ENCODE results near the gene LAMTOR2.

LAMTOR2 gene

DNA sequence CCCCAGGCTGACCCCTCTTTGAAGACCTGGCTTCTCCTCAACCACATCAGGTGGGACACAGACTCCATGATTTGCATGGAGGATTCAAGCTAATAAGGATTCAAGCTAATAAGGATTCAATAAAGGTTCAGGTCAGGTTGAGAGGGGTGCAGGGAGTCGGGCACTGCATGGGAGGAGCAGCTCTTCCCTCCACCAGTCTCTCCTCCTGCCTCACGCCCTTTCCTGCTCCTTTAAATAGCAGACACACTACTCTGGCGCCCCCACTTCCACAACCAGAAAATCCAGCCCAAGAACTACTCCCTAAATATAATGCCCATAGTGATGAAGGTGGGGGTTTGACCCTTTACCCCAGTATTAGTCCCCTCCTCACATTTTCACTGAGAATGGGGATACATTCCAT lies 20.6 kb downstream of the LAMTOR2 start:
- Histone ChIP-seq H2BK120ac (ENCODE audit: low read depth, low read length) (no peak overlapping the region), H2AFZ (ENCODE audit: low read depth, low read length) (no peak overlapping the region), H3K79me1 (replicated peaks; ENCODE audit: low read length, poor library complexity, severe bottlenecking) (peaks cover 36% of the 10 kb centered on the region), H3K18ac (ENCODE audit: low read depth in 1 of 2, low read length in 2 of 2) (no peak overlapping the region), H3K9me3 (ENCODE audit: control insufficient read depth, low read length) (no peaks in the 10 kb centered on the region), H3K36me3 (ENCODE audit: control insufficient read depth in 1 of 2, insufficient read depth in 2 of 2, low read depth in 1 of 2, low read length in 2 of 2) (peaks cover 0 to 50% of the 10 kb centered on the region in 2 experiments), H3K23ac (ENCODE audit: low read length in 2 of 2) (no peak overlapping the region), H2BK15ac (ENCODE audit: low read depth, poor library complexity, severe bottlenecking) (peak overlapping the region; percentile 13), H3K27ac (ENCODE audit: low read length, poor library complexity, severe bottlenecking) (no peak overlapping the region), H3K14ac (ENCODE audit: low read length in 2 of 2) (no peak overlapping the region), H3K4ac (ENCODE audit: low read depth in 1 of 2, low read length in 2 of 2) (no peak overlapping the region), H4K8ac (ENCODE audit: low read length) (peak overlapping the region; percentile 14), H3K27me3 (ENCODE audit: control insufficient read depth in 1 of 2, insufficient read depth in 1 of 2, low read length in 2 of 2) (peaks cover 0 to 10% of the 10 kb centered on the region in 2 experiments), H3K4me1 (ENCODE audit: control insufficient read depth, insufficient read depth, low read depth, low read length) (peaks cover 30% of the 10 kb centered on the region), H3K9ac (ENCODE audit: low read length) (no peak overlapping the region), H4K91ac (ENCODE audit: low read length) (no peak overlapping the region), H3K4me3 (ENCODE audit: insufficient read depth in 1 of 2, low read depth in 1 of 2, low read length in 2 of 2) (no peak overlapping the region), H2BK5ac (ENCODE audit: low read depth, low read length, poor library complexity, severe bottlenecking) (no peak overlapping the region), H2AK5ac (ENCODE audit: low read length, severe bottlenecking) (no peak overlapping the region), H2BK12ac (ENCODE audit: low read length in 2 of 2) (no peak overlapping the region), H3K4me2 (ENCODE audit: low read length, poor library complexity, severe bottlenecking) (no peak overlapping the region)
- no peak for DNase-seq
- 60% methylated on average over 1 of the region's 3 CpGs for WGBS

DNA sequence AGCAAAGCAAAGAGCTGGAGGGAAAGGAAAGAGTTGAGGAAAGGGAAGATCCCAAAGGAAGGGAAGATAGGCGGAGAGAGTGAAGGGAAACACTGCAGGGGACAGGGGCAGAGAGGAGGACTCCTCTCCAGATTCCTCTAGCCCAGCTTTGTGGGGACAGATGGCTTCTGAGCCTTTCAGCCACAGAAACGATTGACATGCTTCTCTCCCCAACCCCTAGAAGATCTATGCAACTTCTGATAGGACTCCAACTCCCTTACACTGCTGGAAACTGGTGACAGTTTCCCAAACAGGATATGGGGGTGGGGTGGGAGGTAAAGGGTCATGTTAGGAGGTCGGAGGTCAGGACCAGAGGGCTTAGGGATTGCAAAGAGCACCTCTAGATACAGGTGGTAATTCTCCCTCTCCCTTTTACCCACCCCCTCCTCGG lies 21.2 kb downstream of the LAMTOR2 start:
- Histone ChIP-seq H3K79me1 (replicated peaks; ENCODE audit: low read length, poor library complexity, severe bottlenecking) (peaks cover 36% of the 10 kb centered on the region), H3K27ac (ENCODE audit: low read length, poor library complexity, severe bottlenecking) (no peak overlapping the region), H3K23ac (ENCODE audit: low read length in 2 of 2) (no peak overlapping the region), H3K36me3 (ENCODE audit: control insufficient read depth in 1 of 2, insufficient read depth in 2 of 2, low read depth in 1 of 2, low read length in 2 of 2) (peaks cover 0 to 50% of the 10 kb centered on the region in 2 experiments), H4K91ac (ENCODE audit: low read length) (no peak overlapping the region), H3K18ac (ENCODE audit: low read depth in 1 of 2, low read length in 2 of 2) (no peak overlapping the region), H3K4me3 (ENCODE audit: insufficient read depth in 1 of 2, low read depth in 1 of 2, low read length in 2 of 2) (no peak overlapping the region), H3K9me3 (ENCODE audit: control insufficient read depth, low read length) (no peaks in the 10 kb centered on the region), H3K4me2 (ENCODE audit: low read length, poor library complexity, severe bottlenecking) (no peak overlapping the region), H2AFZ (ENCODE audit: low read depth, low read length) (no peak overlapping the region), H3K27me3 (ENCODE audit: control insufficient read depth in 1 of 2, insufficient read depth in 1 of 2, low read length in 2 of 2) (peaks cover 0 to 8% of the 10 kb centered on the region in 2 experiments), H3K9ac (ENCODE audit: low read length) (no peak overlapping the region), H2BK5ac (ENCODE audit: low read depth, low read length, poor library complexity, severe bottlenecking) (no peak overlapping the region), H2BK12ac (ENCODE audit: low read length in 2 of 2) (no peak overlapping the region), H2AK5ac (ENCODE audit: low read length, severe bottlenecking) (no peak overlapping the region), H2BK15ac (ENCODE audit: low read depth, poor library complexity, severe bottlenecking) (no peak overlapping the region), H3K4me1 (ENCODE audit: control insufficient read depth, insufficient read depth, low read depth, low read length) (peaks cover 27% of the 10 kb centered on the region), H4K8ac (ENCODE audit: low read length) (no peak overlapping the region), H2BK120ac (ENCODE audit: low read depth, low read length) (no peak overlapping the region), H3K4ac (ENCODE audit: low read depth in 1 of 2, low read length in 2 of 2) (no peak overlapping the region), H3K14ac (ENCODE audit: low read length in 2 of 2) (no peak overlapping the region)
- WGBS, result 50% methylated on average over 2 of the region's 4 CpGs
- no peak for DNase-seq

- peak overlapping the region in 1 of 2 experiments; percentile 18 for H3K14ac ChIP-seq (ENCODE audit: low read length in 2 of 2)
- H3K9ac ChIP-seq (ENCODE audit: low read length), result peak overlapping the region; percentile 54
- no peak overlapping the region for H2BK12ac ChIP-seq (ENCODE audit: low read length in 2 of 2)
- peak overlapping the region in 1 of 2 experiments; percentile 62 for H3K4me3 ChIP-seq (ENCODE audit: insufficient read depth in 1 of 2, low read depth in 1 of 2, low read length in 2 of 2)
- no peak overlapping the region for H2AFZ ChIP-seq (ENCODE audit: low read depth, low read length)
- H3K4me1 ChIP-seq (ENCODE audit: control insufficient read depth, insufficient read depth, low read depth, low read length), result peaks cover 27% of the 10 kb centered on the region
- H2BK15ac ChIP-seq (ENCODE audit: low read depth, poor library complexity, severe bottlenecking), result no peak overlapping the region
- H3K27ac ChIP-seq (ENCODE audit: low read length, poor library complexity, severe bottlenecking), result no peak overlapping the region
- H2BK5ac ChIP-seq (ENCODE audit: low read depth, low read length, poor library complexity, severe bottlenecking), result no peak overlapping the region
- H3K18ac ChIP-seq (ENCODE audit: low read depth in 1 of 2, low read length in 2 of 2), result peak overlapping the region; percentile 77 to 81
- H4K8ac ChIP-seq (ENCODE audit: low read length), result peak overlapping the region; percentile 89
- peak overlapping the region in 1 of 2 experiments; percentile 50 for H3K23ac ChIP-seq (ENCODE audit: low read length in 2 of 2)
- WGBS, result 54% methylated on average over 72 of the region's 73 CpGs
- H3K4ac ChIP-seq (ENCODE audit: low read depth in 1 of 2, low read length in 2 of 2), result peak overlapping the region; percentile 32 to 57
- peaks cover 0 to 46% of the 10 kb centered on the region in 2 experiments for H3K36me3 ChIP-seq (ENCODE audit: control insufficient read depth in 1 of 2, insufficient read depth in 2 of 2, low read depth in 1 of 2, low read length in 2 of 2)
- peaks cover 36% of the 10 kb centered on the region for H3K79me1 ChIP-seq (replicated peaks; ENCODE audit: low read length, poor library complexity, severe bottlenecking)
- peaks cover 0 to 6% of the 10 kb centered on the region in 2 experiments for H3K27me3 ChIP-seq (ENCODE audit: control insufficient read depth in 1 of 2, insufficient read depth in 1 of 2, low read length in 2 of 2)
- no peaks in the 10 kb centered on the region for H3K9me3 ChIP-seq (ENCODE audit: control insufficient read depth, low read length)
- no peak for DNase-seq
- peak overlapping the region; percentile 19 for H2AK5ac ChIP-seq (ENCODE audit: low read length, severe bottlenecking)
- no peak overlapping the region for H4K91ac ChIP-seq (ENCODE audit: low read length)
- H2BK120ac ChIP-seq (ENCODE audit: low read depth, low read length), result no peak overlapping the region
- peak overlapping the region; percentile 18 for H3K4me2 ChIP-seq (ENCODE audit: low read length, poor library complexity, severe bottlenecking)
Observed at GRCh38 chr1:156076609-156077429, 22.2 kb downstream of the LAMTOR2 start.

DNA sequence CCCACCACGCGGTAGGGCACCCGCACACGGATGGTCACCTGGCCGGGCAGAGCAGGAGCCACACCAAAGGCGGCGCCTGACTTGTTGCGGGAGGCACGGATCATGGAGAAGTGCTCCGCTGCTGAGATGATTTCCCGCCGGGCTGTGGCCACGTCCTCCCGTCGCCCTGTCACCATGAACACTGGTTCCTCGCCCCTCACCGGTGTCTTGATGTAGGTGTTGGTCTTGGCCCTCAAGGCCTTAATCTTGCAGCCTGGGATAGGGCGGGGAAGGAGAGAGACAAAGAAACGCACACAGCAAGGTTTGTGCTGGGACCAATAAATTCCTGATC lies 22.8 kb downstream of the LAMTOR2 start:
- Histone ChIP-seq H3K9me3 (ENCODE audit: control insufficient read depth, low read length) (no peaks in the 10 kb centered on the region), H2BK15ac (ENCODE audit: low read depth, poor library complexity, severe bottlenecking) (peak overlapping the region; percentile 57), H3K27me3 (ENCODE audit: control insufficient read depth in 1 of 2, insufficient read depth in 1 of 2, low read length in 2 of 2) (peaks cover 0 to 4% of the 10 kb centered on the region in 2 experiments), H4K8ac (ENCODE audit: low read length) (peak overlapping the region; percentile 45), H2AK5ac (ENCODE audit: low read length, severe bottlenecking) (no peak overlapping the region), H3K4ac (ENCODE audit: low read depth in 1 of 2, low read length in 2 of 2) (peak overlapping the region in 1 of 2 experiments; percentile 20), H3K27ac (ENCODE audit: low read length, poor library complexity, severe bottlenecking) (no peak overlapping the region), H3K9ac (ENCODE audit: low read length) (no peak overlapping the region), H2AFZ (ENCODE audit: low read depth, low read length) (no peak overlapping the region), H3K14ac (ENCODE audit: low read length in 2 of 2) (no peak overlapping the region), H3K4me1 (ENCODE audit: control insufficient read depth, insufficient read depth, low read depth, low read length) (peaks cover 27% of the 10 kb centered on the region), H3K23ac (ENCODE audit: low read length in 2 of 2) (no peak overlapping the region), H3K4me3 (ENCODE audit: insufficient read depth in 1 of 2, low read depth in 1 of 2, low read length in 2 of 2) (no peak overlapping the region), H3K4me2 (ENCODE audit: low read length, poor library complexity, severe bottlenecking) (no peak overlapping the region), H4K91ac (ENCODE audit: low read length) (no peak overlapping the region), H3K18ac (ENCODE audit: low read depth in 1 of 2, low read length in 2 of 2) (no peak overlapping the region), H2BK120ac (ENCODE audit: low read depth, low read length) (no peak overlapping the region), H3K79me1 (replicated peaks; ENCODE audit: low read length, poor library complexity, severe bottlenecking) (peaks cover 36% of the 10 kb centered on the region), H3K36me3 (ENCODE audit: control insufficient read depth in 1 of 2, insufficient read depth in 2 of 2, low read depth in 1 of 2, low read length in 2 of 2) (peaks cover 0 to 42% of the 10 kb centered on the region in 2 experiments), H2BK12ac (ENCODE audit: low read length in 2 of 2) (peak overlapping the region in 1 of 2 experiments; percentile 23), H2BK5ac (ENCODE audit: low read depth, low read length, poor library complexity, severe bottlenecking) (no peak overlapping the region)
- no peak for DNase-seq
- 80% methylated on average over 19 of the region's 19 CpGs for WGBS
